ENCODE data around the gene PTPRN2.

DNA sequence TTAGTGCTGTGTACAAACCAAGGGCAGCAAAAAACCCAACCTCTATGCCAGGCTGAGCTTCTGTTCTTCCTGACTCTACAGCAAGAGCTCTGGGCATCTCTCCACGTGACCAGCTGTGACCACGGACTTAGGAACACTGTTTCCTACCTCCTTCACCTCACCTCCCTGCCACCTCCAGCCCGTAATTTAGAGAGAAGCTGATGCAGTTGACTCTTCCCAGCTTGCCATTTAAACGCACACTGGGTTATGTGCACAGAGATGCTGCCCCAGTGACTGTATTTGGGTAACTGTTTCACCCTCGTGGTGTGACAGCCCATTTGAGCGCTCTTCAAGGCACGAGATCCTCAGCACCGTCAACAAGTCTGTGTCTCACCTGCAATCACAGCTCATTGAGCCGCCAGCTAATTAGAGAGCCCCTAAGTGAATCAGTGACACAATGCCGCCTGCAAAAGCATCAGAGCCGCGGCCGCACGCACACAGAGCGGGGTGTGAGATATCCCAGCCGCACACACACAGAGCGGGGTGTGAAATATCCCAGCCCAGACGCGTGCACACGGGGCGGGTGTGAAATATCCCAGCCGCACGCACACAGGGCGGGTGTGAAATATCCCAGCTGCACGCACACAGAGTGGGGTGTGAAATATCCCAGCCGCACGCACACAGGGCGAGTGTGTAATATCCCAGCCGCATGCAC lies 319.7 kb downstream of the PTPRN2 start:
- no peak for TF ChIP-seq POLR2AphosphoS5 (IDR thresholded peaks at IDR 0.05; ENCODE audit: low read depth, low read length)
- TF ChIP-seq, protein P1, sequence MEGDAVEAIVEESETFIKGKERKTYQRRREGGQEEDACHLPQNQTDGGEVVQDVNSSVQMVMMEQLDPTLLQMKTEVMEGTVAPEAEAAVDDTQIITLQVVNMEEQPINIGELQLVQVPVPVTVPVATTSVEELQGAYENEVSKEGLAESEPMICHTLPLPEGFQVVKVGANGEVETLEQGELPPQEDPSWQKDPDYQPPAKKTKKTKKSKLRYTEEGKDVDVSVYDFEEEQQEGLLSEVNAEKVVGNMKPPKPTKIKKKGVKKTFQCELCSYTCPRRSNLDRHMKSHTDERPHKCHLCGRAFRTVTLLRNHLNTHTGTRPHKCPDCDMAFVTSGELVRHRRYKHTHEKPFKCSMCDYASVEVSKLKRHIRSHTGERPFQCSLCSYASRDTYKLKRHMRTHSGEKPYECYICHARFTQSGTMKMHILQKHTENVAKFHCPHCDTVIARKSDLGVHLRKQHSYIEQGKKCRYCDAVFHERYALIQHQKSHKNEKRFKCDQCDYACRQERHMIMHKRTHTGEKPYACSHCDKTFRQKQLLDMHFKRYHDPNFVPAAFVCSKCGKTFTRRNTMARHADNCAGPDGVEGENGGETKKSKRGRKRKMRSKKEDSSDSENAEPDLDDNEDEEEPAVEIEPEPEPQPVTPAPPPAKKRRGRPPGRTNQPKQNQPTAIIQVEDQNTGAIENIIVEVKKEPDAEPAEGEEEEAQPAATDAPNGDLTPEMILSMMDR (IDR thresholded peaks at IDR 0.05): no peak
